GM19395 (cell line): ENCODE results near the gene ZBTB42.

Experiments
- ATAC-seq: cut with Tn5 transposase; IDR thresholded peaks from one replicate; pipeline ENCODE4 v1.9.1; 2021; ENCODE audit warnings: mild to moderate bottlenecking, moderate library complexity; ENCODE audit not compliant: unreplicated experiment

The ZBTB42 gene

GRCh38 chr14:104769324-104770071 is 31.4 kb upstream of the ZBTB42 start:
- no peak for ATAC-seq

DNA sequence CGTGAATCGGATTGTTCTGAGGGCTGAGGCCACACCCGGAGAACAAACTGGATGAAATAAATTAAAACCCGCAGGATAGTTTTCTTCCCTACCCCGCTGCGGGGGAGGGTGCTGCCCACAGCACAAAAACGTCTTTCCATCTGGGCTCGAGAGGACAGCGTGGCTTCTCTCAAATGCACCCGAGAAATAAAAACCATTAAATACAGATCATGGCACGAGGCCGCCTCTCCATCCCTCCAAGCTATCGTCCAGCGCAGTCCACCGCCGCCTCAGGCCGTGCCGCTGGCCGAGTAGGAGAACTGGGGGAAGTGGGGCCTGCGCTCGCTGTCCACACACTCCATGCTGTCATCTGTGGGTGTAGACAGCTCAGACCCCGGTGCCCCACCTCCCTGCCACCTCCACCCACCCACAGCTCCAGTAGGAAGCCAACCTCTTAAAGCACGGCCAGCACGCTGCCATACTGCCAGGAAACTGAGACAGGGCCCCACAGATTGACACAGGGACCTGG is 30.8 kb upstream of the ZBTB42 start:
- no peak for ATAC-seq

DNA sequence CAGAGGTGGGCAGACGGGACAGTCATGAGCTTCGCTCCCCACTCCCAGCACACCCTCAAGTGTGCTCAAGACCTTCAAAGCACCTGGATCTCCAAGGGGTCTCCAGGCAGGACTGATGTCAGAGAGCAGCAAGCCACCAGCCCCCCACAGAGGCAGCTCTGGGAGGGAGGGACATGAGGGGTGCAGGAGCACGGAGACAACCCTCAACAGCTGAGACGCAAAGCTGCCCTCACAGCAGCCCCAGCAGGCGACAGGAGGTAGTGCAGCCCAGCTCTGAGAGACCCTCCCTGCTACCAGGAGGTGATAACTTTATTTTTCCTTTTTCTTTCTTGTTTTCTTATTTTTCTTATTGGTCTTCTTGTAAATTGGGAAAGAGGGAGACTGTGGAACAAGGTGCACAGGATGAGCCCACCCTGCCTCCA is 30.0 kb upstream of the ZBTB42 start:
- ATAC-seq: no peak

- ATAC-seq: no peak
These were observed 29.5 kb upstream of the ZBTB42 start for GRCh38 chr14:104771374-104771773.

DNA sequence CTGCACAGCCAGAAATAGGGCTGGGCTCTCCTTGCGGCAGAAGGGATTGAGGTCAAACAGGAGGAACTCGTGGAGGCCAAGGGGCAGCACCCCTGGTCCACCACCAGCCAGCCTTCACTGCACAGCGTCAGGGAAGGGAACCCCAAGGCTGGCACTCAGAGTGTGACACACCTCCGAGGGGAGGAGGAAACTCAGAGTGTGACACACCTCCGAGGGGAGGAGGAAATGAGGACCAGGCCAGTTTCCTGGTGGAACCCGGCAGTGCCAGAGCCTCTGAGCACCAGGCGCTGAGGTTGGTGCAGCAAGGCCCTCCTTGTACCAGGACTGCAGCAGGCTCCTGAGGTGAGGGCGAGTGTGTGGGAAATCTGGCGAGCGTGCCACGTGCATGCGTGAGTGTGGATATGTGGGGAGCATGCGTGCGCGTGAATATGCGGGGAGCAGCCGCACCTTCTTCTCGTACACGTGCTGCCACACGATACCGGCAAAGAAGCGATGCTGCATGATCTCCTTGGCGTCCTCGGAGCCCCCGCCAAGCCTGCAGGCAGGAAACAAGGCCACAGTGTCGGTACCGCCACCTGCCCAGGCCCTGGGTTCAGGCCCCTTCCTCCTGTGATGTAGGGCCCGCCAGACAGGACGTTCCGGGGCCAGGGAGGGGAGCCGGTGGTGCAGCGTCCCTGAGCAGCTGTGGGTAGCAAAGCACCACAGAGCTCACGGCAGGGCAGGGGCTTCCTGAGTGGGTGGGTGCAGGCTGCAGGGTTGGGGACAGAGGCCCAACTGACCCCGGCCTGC is 28.8 kb upstream of the ZBTB42 start:
- ATAC-seq: no peak

- ATAC-seq: no peak
These were observed 28.0 kb upstream of the ZBTB42 start for GRCh38 chr14:104772707-104773504.

- ATAC-seq: no peak
These were observed 27.1 kb upstream of the ZBTB42 start for GRCh38 chr14:104773505-104774452.

- no peak for ATAC-seq
These were observed 26.3 kb upstream of the ZBTB42 start for GRCh38 chr14:104774453-104775072.

DNA sequence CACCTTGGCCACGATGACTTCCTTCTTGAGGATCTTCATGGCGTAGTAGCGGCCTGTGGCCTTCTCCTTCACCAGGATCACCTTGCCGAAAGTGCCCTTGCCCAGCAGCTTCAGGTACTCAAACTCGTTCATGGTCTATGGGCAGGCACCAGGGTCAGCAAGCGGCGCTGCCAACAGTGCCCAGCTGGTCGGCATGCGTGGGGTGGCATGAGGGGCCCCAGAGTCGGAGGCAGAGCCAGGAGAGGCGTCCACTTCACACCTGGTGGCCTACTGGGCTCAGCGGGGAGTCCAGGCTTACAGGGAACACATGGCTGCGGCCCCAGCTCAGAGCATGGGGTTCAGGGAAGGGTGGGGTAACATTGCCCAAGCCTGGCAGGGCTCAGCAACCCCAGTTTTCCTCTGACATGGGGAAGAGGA is 25.8 kb upstream of the ZBTB42 start:
- ATAC-seq: no peak

- ATAC-seq: no peak
These were observed 24.4 kb upstream of the ZBTB42 start for GRCh38 chr14:104776481-104776880.

GRCh38 chr14:104776961-104777807 is 23.7 kb upstream of the ZBTB42 start:
- no peak for ATAC-seq

- no peak for ATAC-seq
These were observed 23.1 kb upstream of the ZBTB42 start for GRCh38 chr14:104777808-104778249.

- no peak for ATAC-seq
These were observed 22.1 kb upstream of the ZBTB42 start for GRCh38 chr14:104778694-104779331.

- no peak for ATAC-seq
These were observed 21.0 kb upstream of the ZBTB42 start for GRCh38 chr14:104779776-104780512.

DNA sequence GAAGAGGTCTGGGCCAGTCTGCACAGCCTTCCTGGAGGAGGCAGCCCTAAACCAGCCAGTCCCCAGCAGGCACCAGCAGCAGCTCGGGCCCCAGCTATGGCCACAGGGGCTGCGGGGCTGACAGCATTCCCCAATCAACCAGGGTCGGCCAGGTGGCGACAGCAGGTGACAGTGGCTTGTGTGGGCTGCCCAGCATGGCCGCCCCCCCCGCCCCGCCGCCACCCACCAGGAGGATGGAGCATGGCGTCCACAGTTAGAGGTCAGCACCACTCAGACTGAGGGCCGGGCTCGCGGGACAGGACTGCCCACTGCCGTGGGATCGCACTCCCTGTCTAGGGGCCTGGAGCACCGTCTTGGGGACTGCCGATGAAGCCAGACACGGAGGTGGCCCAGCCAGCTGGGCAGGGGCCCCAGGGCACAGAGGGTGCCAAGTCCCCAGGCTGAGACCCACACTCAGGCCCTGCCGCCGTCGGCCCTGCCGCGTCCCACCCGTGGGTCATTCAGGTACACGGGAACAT is 20.3 kb upstream of the ZBTB42 start:
- no peak for ATAC-seq

DNA sequence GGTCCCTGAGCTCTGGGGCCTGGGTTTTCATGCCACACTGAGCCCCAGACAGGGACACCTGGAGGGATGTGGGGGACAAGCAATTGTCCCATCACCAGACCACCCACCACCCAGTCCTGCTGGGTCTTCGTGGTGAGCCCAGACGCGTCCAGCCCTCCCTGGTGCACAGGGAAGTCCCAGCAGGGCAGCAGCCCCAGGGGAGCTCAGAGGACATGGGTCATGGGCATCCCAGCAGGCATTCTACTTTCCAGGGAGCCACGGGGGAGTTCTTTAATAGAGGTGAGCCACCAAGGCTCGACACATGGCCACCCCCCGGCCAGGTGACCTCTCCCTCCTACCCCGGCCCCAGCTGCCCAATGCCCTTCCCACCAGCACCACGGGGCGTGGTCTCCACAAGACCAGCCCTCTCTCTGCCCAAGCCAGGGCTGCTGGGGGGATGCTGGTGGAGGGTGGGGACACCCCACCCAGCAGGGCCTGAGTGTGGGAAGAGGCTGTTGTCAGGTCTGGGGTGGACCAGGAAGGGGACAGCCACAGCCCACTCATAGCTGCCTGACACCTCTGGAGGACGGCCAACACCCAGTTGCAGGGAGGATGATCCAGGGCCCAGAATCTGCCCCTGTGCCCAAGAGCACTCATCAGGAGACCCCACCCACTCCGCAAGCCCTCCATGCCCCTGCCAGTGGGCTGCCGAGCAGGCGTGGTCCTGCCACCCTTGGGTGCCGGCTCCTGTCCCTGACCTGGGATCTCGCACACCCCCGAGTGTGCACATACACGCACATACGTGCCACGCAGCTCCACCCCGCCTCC is 19.4 kb upstream of the ZBTB42 start:
- ATAC-seq: no peak
